Thoracic aorta (tissue), 2 donors: Measurements from ENCODE around the gene IGSF11. TPM values are rescaled to one million over a fixed set of nuclear protein-coding genes. Genes with fewer than 3 reads are reported as not detected.

Experiments used
- ATAC-seq: fragments of 150-250 bp; one replicate; pipeline ENCODE4 v1.8.0; 2017; ENCODE audit warnings: low read depth; ENCODE audit not compliant: insufficient number of reproducible peaks, low FRiP score
- DNase-seq: peaks from one replicate; pipeline ENCODE4 v3.0.0-alpha.2; 2020; ENCODE audit warnings: low spot score
- H3K27ac ChIP-seq, 2 donors: fragments of 200-600 bp; sonication (generic); 1 replicate in 1 of 2; 2 replicates in 1 of 2; pipeline ENCODE4 v1.5.1; 2016; ENCODE audit warnings: mild to moderate bottlenecking in 2 of 2, moderate library complexity in 2 of 2
- H3K27me3 ChIP-seq: fragments of 200-600 bp; sonication (generic); replicated peaks from 2 replicates; pipeline ENCODE4 v1.6.0; 2016; ENCODE audit warnings: mild to moderate bottlenecking; ENCODE audit not compliant: insufficient read depth
- H3K36me3 ChIP-seq: fragments of 200-600 bp; sonication (generic); one replicate; pipeline ENCODE4 v1.5.1; 2016
- H3K4me1 ChIP-seq, 2 donors: fragments of 200-600 bp; sonication (generic); 1 replicate in 1 of 2; 2 replicates in 1 of 2; pipeline versions ENCODE4 v1.5.1 to v1.6.0; 2016; ENCODE audit warnings: low read depth in 2 of 2, mild to moderate bottlenecking in 1 of 2; ENCODE audit not compliant: control insufficient read depth in 1 of 2
- H3K4me3 ChIP-seq: fragments of 200-600 bp; sonication (generic); 2 replicates; pipeline ENCODE4 v1.5.1; 2016; ENCODE audit warnings: mild to moderate bottlenecking
- H3K9me3 ChIP-seq: fragments of 200-600 bp; sonication (generic); 2 replicates; pipeline ENCODE4 v1.5.1; 2016
- total RNA-seq, 2 donors: library from RNA; depleted of rRNA; stranded (reverse); fragments of >200 nt; gene quantifications; one replicate each; pipeline versions ENCODE4 v1.1.0 to v1.2.3, GENCODE V29; 2016
- TF ChIP-seq, protein P1 (sequence below): fragments of 200-600 bp; sonication (generic); IDR thresholded peaks from one replicate; pipeline ENCODE4 v1.5.1; 2019; ENCODE audit warnings: antibody characterized with exemption

IGSF11 gene
- total RNA-seq, 2 donors from 2014 or later: 0.71 TPM; not detected in 1

DNA sequence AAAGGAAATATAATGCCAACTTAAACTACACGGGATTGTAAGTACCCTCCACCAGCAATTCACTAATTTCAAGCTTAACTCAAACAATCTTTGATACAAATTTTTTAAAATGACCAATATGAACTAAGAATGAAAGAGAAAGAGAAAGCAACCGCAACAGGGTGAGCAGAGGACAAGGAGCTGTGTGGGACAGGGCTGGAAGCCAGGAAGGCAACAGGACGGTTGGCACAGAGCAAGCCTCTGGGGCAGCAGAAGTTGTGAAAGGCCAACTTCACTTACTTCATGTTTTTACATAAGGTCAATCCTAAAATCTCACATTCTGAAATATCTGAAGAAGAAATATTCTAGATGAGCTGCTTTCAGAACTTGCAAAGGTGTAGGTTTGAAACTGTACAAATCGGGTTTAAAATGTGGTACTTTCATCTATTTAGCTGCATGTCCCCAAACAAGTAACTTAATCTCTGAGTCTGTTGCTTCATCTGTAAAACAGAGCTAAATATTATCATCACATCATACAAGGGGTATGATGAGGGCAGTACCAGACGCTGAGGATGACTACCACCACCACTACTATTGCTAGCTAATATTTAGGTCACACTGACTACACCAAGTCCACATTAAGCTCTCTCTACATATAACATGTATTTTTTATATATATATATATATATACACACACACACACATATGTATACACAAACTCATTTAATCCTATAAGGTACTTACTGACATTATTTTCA, 101.7 kb downstream of the IGSF11 start:
- H3K36me3 ChIP-seq: no peaks in the 10 kb centered on the region
- DNase-seq (no peak), ATAC-seq (no peak)
- H3K4me3 ChIP-seq: peak overlapping the region; percentile 57
- no peaks in the 10 kb centered on the region for H3K27me3 ChIP-seq
- no peak overlapping the region for H3K27ac ChIP-seq
- H3K4me1 ChIP-seq: no peaks in the 10 kb centered on the region
- TF ChIP-seq, protein P1, sequence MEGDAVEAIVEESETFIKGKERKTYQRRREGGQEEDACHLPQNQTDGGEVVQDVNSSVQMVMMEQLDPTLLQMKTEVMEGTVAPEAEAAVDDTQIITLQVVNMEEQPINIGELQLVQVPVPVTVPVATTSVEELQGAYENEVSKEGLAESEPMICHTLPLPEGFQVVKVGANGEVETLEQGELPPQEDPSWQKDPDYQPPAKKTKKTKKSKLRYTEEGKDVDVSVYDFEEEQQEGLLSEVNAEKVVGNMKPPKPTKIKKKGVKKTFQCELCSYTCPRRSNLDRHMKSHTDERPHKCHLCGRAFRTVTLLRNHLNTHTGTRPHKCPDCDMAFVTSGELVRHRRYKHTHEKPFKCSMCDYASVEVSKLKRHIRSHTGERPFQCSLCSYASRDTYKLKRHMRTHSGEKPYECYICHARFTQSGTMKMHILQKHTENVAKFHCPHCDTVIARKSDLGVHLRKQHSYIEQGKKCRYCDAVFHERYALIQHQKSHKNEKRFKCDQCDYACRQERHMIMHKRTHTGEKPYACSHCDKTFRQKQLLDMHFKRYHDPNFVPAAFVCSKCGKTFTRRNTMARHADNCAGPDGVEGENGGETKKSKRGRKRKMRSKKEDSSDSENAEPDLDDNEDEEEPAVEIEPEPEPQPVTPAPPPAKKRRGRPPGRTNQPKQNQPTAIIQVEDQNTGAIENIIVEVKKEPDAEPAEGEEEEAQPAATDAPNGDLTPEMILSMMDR: no peak
- H3K9me3 ChIP-seq: no peaks in the 10 kb centered on the region

DNA sequence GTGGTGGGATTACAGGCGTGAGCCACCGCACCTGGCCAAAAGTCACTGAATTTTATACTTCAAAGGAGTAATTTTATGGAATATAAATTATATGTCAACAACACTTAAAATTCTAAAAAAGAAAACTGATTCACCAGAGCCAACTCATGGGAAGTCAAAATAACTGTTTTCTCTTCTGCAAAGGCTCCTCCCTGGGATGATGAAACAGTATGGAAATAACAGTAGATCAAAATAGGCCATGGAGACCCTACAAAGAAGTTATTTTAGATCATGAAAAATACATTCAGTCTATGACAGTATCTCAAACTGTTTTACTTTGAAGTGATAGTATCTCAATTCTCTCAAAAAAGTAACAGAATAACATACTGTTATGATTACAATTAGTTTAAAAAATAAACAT, 102.7 kb downstream of the IGSF11 start:
- no peaks in the 10 kb centered on the region for H3K36me3 ChIP-seq
- TF ChIP-seq, protein P1: no peak
- H3K4me1 ChIP-seq: no peaks in the 10 kb centered on the region
- H3K27me3 ChIP-seq: no peaks in the 10 kb centered on the region
- DNase-seq (no peak), ATAC-seq (no peak)
- no peaks in the 10 kb centered on the region for H3K9me3 ChIP-seq
- no peak overlapping the region for H3K27ac ChIP-seq
- H3K4me3 ChIP-seq: no peak overlapping the region

DNA sequence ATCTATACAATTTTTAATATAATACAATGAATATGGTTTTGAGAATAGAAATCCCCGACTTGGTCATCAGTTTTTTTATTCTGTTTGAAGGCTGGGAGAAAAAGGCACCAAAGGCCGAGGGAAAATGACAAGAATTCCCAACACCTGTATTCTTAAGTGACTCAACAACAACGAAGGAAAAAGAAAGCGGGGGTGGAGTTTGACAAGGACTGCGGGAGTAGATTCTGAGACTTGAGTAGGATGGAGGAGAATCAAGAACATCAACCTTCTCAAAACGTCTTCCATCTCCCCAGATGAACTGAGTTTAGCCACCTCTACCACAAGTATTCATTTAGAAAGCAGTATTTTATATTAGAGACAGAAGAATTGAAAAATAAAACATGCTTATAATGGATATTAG, 107.2 kb downstream of the IGSF11 start:
- DNase-seq (no peak), ATAC-seq (no peak)
- TF ChIP-seq, protein P1: no peak
- Histone ChIP-seq H3K9me3 (no peaks in the 10 kb centered on the region), H3K4me3 (no peak overlapping the region), H3K27me3 (no peaks in the 10 kb centered on the region), H3K4me1 (no peaks in the 10 kb centered on the region), H3K27ac (no peak overlapping the region), H3K36me3 (no peaks in the 10 kb centered on the region)

DNA sequence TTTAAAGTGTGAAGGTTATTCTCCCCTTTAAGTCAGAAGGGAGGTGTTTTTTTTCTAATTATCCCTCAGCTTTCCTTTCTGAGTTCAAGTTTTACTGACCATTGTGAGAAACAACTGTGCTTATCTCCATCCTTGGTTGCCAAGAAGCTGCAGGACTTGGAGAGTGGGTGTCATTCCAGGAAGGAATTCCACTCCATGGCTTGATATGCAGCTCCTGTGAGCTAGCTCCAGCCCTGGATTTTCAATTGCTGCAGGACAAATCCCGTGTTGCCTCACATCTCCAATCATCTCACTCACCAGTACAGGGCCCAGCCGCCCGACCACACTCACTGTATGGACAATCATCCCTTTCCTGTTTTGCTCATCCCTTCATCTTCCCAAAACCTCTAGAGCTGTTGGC, 122.5 kb downstream of the IGSF11 start:
- TF ChIP-seq, protein P1: no peak
- no peaks in the 10 kb centered on the region for H3K4me1 ChIP-seq
- H3K27me3 ChIP-seq: no peaks in the 10 kb centered on the region
- ATAC-seq: no peak
- no peak overlapping the region for H3K27ac ChIP-seq
- H3K9me3 ChIP-seq: no peaks in the 10 kb centered on the region
- DNase-seq: no peak
- no peaks in the 10 kb centered on the region for H3K36me3 ChIP-seq
- H3K4me3 ChIP-seq: no peak overlapping the region

DNA sequence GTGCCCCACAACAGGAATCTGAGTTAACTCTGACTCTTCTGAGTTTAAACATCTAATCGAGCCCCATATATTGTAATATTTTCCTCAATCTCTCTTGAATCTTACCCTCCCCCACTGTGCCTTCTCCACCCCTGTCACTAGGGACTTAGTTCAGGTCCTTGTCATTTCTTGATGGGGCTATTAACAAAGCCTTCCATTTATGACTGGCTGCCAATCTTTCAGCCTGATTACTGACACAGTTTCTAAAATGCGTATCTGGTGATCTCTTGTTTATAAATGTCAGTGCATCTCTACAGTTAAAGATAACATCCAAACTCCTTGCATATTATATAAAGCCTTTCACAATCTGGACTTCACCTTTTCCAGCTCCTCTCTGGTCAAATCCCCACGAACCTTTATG, 124.3 kb downstream of the IGSF11 start:
- ATAC-seq (no peak), DNase-seq (no peak)
- Histone ChIP-seq H3K36me3 (no peaks in the 10 kb centered on the region), H3K27ac (no peak overlapping the region), H3K4me3 (no peak overlapping the region), H3K27me3 (no peaks in the 10 kb centered on the region), H3K4me1 (no peaks in the 10 kb centered on the region), H3K9me3 (no peaks in the 10 kb centered on the region)
- TF ChIP-seq, protein P1: no peak
